Measurements from ENCODE around the gene ABCD3. TPM values are rescaled to one million over a fixed set of nuclear protein-coding genes. Genes with fewer than 3 reads are reported as not detected.

Gene ABCD3
- total and polyA plus RNA-seq, 2 of the 4 experiments (the other 2 are of a cell fraction), result 13.6 to 32.6 TPM

- no peak overlapping the region for H2AK9ac ChIP-seq (replicated peaks; ENCODE audit: low read depth, low read length, poor library complexity)
- no peak overlapping the region for H3K4me3 ChIP-seq (ENCODE audit: insufficient read depth, low read depth, low read length)
- WGBS, 2 experiments (ENCODE audit: extremely low coverage in 2 of 2, insufficient read length in 1 of 2), result 86% methylated on average over 1 of the region's 1 CpG; no CpG with 5 or more reads in 1 of the 2 experiments
- H3K14ac ChIP-seq (replicated peaks; ENCODE audit: low read depth, low read length), result no peak overlapping the region
- no peak overlapping the region for H3K4me2 ChIP-seq (ENCODE audit: low read depth, low read length)
- ATAC-seq (ENCODE audit: low read depth) (no peak), DNase-seq (no peak)
- intact Hi-C loops (cut with micrococcal nuclease), result no loop called here
- H3K79me1 ChIP-seq (ENCODE audit: low read depth in 1 of 2, low read length in 2 of 2), result no peaks in the 10 kb centered on the region
- no peaks in the 10 kb centered on the region for H3K9me1 ChIP-seq (ENCODE audit: insufficient read depth, low read length)
- H2BK20ac ChIP-seq (ENCODE audit: low read depth, low read length), result no peak overlapping the region
- no peak overlapping the region for H3K9ac ChIP-seq (ENCODE audit: low read depth, low read length)
- H2BK5ac ChIP-seq (ENCODE audit: low read depth, low read length, poor library complexity, severe bottlenecking), result no peak overlapping the region
- H3K4ac ChIP-seq (ENCODE audit: low read depth, low read length), result no peak overlapping the region
- H3K56ac ChIP-seq (ENCODE audit: extremely low read depth, insufficient read depth, low read length), result no peak overlapping the region
- dilution Hi-C loops (cut with HindIII; ENCODE audit: low sequenced_read_pairs, unreplicated experiment), result no loop called here
- in situ Hi-C loops (cut with MboI; ENCODE audit: low sequenced_read_pairs), result no loop called here
- POLR2A ChIA-PET (ENCODE audit: unreplicated experiment), result interaction anchor here (1.0 kb wide), 1 partner anchor 26 kb away, joined by 5 read pairs; the partner anchor contains the start of gene F3
- H3K4me1 ChIP-seq (ENCODE audit: control insufficient read depth, insufficient read depth, low read length), result peaks cover 2% of the 10 kb centered on the region; the same call in 1 of the 2 replicates
- CTCF ChIA-PET, result interaction anchor here (1.2 to 1.4 kb wide), 2 partner anchors 36 to 290 kb away, joined by 3 to 4 read pairs; no protein-coding TSS in a partner anchor
- no peak overlapping the region for H2BK120ac ChIP-seq (ENCODE audit: low read depth, low read length)
- H4K91ac ChIP-seq (ENCODE audit: insufficient read depth, low read depth, low read length), result no peak overlapping the region
- no peak overlapping the region for H2AK5ac ChIP-seq (ENCODE audit: low read depth, low read length)
- no peak overlapping the region for H2BK15ac ChIP-seq (ENCODE audit: low read depth, low read length)
- H3K36me3 ChIP-seq (ENCODE audit: control insufficient read depth, insufficient read depth, low read length), result no peaks in the 10 kb centered on the region
- H2AFZ ChIP-seq (replicated peaks; ENCODE audit: low read length, poor library complexity), result no peak overlapping the region
- no TSS peak for BruUV-seq (replicated peaks)
- no peaks in the 10 kb centered on the region for H4K20me1 ChIP-seq (ENCODE audit: insufficient read depth, low read length)
- TF ChIP-seq BHLHE40 (IDR thresholded peaks at IDR 0.05; ENCODE audit: low read depth, low read length), result no peak
- TF ChIP-seq MAFK (IDR thresholded peaks at IDR 0.05; ENCODE audit: low read depth, low read length), result no peak
- TF ChIP-seq CTCF (conservative IDR thresholded peaks at IDR 0.05; ENCODE audit: low read depth, low read length), result no peak
- TF ChIP-seq MXI1 (IDR thresholded peaks at IDR 0.05; ENCODE audit: borderline replicate concordance, low read depth, low read length), result no peak
- TF ChIP-seq POLR2A (IDR thresholded peaks at IDR 0.05; ENCODE audit: low read depth, low read length), result no peak
- no peak for TF ChIP-seq CHD1 (IDR thresholded peaks at IDR 0.05; ENCODE audit: low read depth, low read length)
- TF ChIP-seq SMC3 (IDR thresholded peaks at IDR 0.05; ENCODE audit: low read depth, low read length), result no peak
- TF ChIP-seq FOS (IDR thresholded peaks at IDR 0.05; ENCODE audit: low read depth, low read length), result no peak
- no peak for TF ChIP-seq ELK1 (IDR thresholded peaks at IDR 0.05; ENCODE audit: borderline replicate concordance, low read depth, low read length)
- no peak for TF ChIP-seq MAZ (IDR thresholded peaks at IDR 0.05; ENCODE audit: borderline replicate concordance, low read depth, low read length)
- TF ChIP-seq USF2 (IDR thresholded peaks at IDR 0.05; ENCODE audit: low read depth, low read length), result no peak
- TF ChIP-seq CEBPB (IDR thresholded peaks at IDR 0.05; ENCODE audit: low read depth, low read length), result no peak
- no peak for TF ChIP-seq RCOR1 (IDR thresholded peaks at IDR 0.05; ENCODE audit: insufficient replicate concordance, low read length)
- no peak for TF ChIP-seq RFX5 (IDR thresholded peaks at IDR 0.05; ENCODE audit: low read depth, low read length)
- TF ChIP-seq RAD21 (IDR thresholded peaks at IDR 0.05; ENCODE audit: low read length), result no peak
- TF ChIP-seq NFE2L2 (IDR thresholded peaks at IDR 0.05; ENCODE audit: low read depth, low read length), result no peak
- no peaks in the 10 kb centered on the region for H3K27me3 ChIP-seq (ENCODE audit: control insufficient read depth, insufficient read depth, low read length)
- no peak overlapping the region for H3K27ac ChIP-seq (ENCODE audit: insufficient read depth, low read length)
- no peaks in the 10 kb centered on the region for H3K9me3 ChIP-seq (ENCODE audit: control insufficient read depth, insufficient read depth, low read length)
- no peak overlapping the region for H3K23ac ChIP-seq (ENCODE audit: low read depth, low read length)
- H4K8ac ChIP-seq (ENCODE audit: low read depth in 2 of 2, low read length in 2 of 2), result no peak overlapping the region
- no peak overlapping the region for H4K5ac ChIP-seq (ENCODE audit: low read depth, low read length)
- H3K18ac ChIP-seq (ENCODE audit: low read depth, low read length), result no peak overlapping the region
These were observed 97.2 kb downstream of the ABCD3 start for GRCh38 chr1:94515296-94515947.
